Hepatocyte (in vitro differentiated cells): ENCODE results near the gene ZNF12. TPM values are rescaled to one million over a fixed set of nuclear protein-coding genes. Genes with fewer than 3 reads are reported as not detected.

ENCODE experiments used
- DNase-seq: peaks from one replicate; pipeline ENCODE4 v3.0.0-alpha.2; 2016; ENCODE audit warnings: low spot score
- H2AFZ ChIP-seq: fragments of 200-600 bp; sonication (generic); 2 replicates; pipeline ENCODE4 v1.6.0; 2016; ENCODE audit warnings: antibody characterized with exemption, mild to moderate bottlenecking
- H3K27ac ChIP-seq: fragments of 200-600 bp; sonication (generic); 2 replicates; pipeline ENCODE4 v1.5.1; 2016; ENCODE audit warnings: mild to moderate bottlenecking
- H3K27me3 ChIP-seq: fragments of 200-600 bp; sonication (generic); 2 replicates; pipeline ENCODE4 v1.6.1; 2016
- H3K36me3 ChIP-seq: fragments of 200-600 bp; sonication (generic); replicated peaks from 2 replicates; pipeline ENCODE4 v1.5.1; 2016; ENCODE audit warnings: low read depth; ENCODE audit not compliant: insufficient read depth
- H3K4me1 ChIP-seq: fragments of 200-600 bp; sonication (generic); 2 replicates; pipeline ENCODE4 v1.5.1; 2016; ENCODE audit warnings: mild to moderate bottlenecking, moderate library complexity; ENCODE audit not compliant: insufficient read depth
- H3K4me2 ChIP-seq: fragments of 200-600 bp; sonication (generic); 2 replicates; pipeline ENCODE4 v1.6.0; 2016
- H3K4me3 ChIP-seq: fragments of 200-600 bp; sonication (generic); 2 replicates; pipeline ENCODE4 v1.5.1; 2016; ENCODE audit warnings: mild to moderate bottlenecking
- H3K79me2 ChIP-seq: fragments of 200-600 bp; sonication (generic); 2 replicates; pipeline ENCODE4 v1.6.0; 2017; ENCODE audit warnings: mild to moderate bottlenecking
- H3K9me2 ChIP-seq: fragments of 200-600 bp; sonication (generic); replicated peaks from 2 replicates; pipeline ENCODE4 v1.6.0; 2017; ENCODE audit warnings: mild to moderate bottlenecking; ENCODE audit not compliant: insufficient read depth
- H3K9me3 ChIP-seq: fragments of 200-600 bp; sonication (generic); 2 replicates; pipeline ENCODE4 v1.5.1; 2016; ENCODE audit warnings: low read depth, mild to moderate bottlenecking
- H4K20me1 ChIP-seq: fragments of 200-600 bp; sonication (generic); 2 replicates; pipeline ENCODE4 v1.6.0; 2016; ENCODE audit warnings: mild to moderate bottlenecking; ENCODE audit not compliant: insufficient read depth, poor library complexity, severe bottlenecking
- EZH2 ChIP-seq: fragments of 200-600 bp; sonication (generic); IDR thresholded peaks from 2 replicates; pipeline ENCODE4 v1.6.1; 2016; ENCODE audit warnings: antibody characterized with exemption, mild to moderate bottlenecking, borderline replicate concordance
- EZH2phosphoT487 ChIP-seq: fragments of 200-600 bp; sonication (generic); IDR thresholded peaks from one replicate; pipeline ENCODE4 v1.6.1; 2018; ENCODE audit warnings: antibody characterized with exemption, mild to moderate bottlenecking, low read depth, moderate library complexity; ENCODE audit not compliant: unreplicated experiment, severe bottlenecking
- WGBS: methylation state at CpG from one replicate; pipeline ENCODE4 v1.1.6; 2016; ENCODE audit warnings: low lambda C conversion rate; ENCODE audit errors: missing lambda C conversion rate; 5-methylcytosine and 5-hydroxymethylcytosine counted together
- polyA plus RNA-seq: library from polyadenylated mRNA; unstranded; fragments of >200 nt; fragmentation: Nextera tagmentation; extraction: Ambion mirVana; gene quantifications from 2 replicates; pipeline ENCODE4 v1.2.1, GENCODE V29; 2016
- total RNA-seq: library from RNA; depleted of rRNA; stranded (reverse); fragments of >200 nt; gene quantifications from 2 replicates; pipeline ENCODE4 v1.2.3, GENCODE V29; 2014
- TF ChIP-seq, protein P1 (sequence below): fragments of 200-600 bp; sonication (generic); IDR thresholded peaks from 2 replicates; pipeline ENCODE4 v1.5.1; 2016; ENCODE audit warnings: antibody characterized with exemption, mild to moderate bottlenecking; ENCODE audit not compliant: poor library complexity

Gene ZNF12
- total and polyA plus RNA-seq, 2 experiments from 2014 or later = 14.7 to 22.2 TPM

DNA sequence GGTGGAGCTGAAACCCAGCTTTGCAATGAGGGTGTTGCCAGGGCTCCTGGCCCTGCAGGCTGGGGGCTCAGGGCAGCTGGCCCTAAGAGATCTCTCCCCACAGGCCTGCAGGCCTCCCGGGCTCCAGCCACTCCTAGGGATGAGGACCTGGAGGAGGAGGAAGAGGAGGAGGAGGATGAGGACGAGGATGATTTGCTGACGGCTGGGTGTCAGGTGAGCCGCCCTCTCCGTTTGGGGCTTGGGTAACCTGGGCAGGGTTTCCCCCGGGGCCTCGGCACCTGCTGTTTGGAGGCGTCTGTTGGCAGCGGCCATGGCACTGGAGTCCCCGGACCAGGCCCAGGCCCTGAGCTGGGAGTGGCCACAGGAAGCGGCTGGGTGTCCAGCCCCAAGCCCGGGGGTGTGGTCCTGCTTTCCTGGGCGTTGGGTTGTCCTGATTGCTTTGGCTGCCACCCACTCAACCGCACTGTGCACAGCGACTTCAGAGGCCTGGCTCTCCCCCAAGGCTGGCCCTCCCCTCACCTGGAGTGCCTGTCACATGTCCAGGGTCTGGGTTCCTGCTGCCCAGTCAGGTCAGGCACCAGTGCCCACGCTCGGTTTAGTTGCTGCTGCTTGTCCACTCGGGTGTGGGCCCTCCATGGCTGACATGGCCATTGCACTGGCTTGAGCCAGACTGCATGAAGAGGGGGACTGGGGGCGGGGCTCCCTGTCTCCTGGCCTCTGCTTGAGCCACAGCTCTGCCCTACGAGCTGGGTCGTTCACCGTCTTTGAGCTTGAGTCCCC is 63.7 kb downstream of the ZNF12 start:
- Histone ChIP-seq H3K79me2 (peaks cover 28% of the 10 kb centered on the region), H3K9me3 (no peaks in the 10 kb centered on the region), H3K9me2 (no peaks in the 10 kb centered on the region), H3K36me3 (no peaks in the 10 kb centered on the region), H3K27me3 (no peaks in the 10 kb centered on the region), H3K4me2 (no peak overlapping the region), H2AFZ (no peak overlapping the region), H4K20me1 (peaks cover 6% of the 10 kb centered on the region), H3K4me1 (peaks cover 5% of the 10 kb centered on the region), H3K27ac (no peak overlapping the region), H3K4me3 (no peak overlapping the region)
- DNase-seq = no peak
- 96% methylated on average over 20 of the region's 22 CpGs for WGBS
- TF ChIP-seq EZH2 (no peak), EZH2phosphoT487 (no peak)

DNA sequence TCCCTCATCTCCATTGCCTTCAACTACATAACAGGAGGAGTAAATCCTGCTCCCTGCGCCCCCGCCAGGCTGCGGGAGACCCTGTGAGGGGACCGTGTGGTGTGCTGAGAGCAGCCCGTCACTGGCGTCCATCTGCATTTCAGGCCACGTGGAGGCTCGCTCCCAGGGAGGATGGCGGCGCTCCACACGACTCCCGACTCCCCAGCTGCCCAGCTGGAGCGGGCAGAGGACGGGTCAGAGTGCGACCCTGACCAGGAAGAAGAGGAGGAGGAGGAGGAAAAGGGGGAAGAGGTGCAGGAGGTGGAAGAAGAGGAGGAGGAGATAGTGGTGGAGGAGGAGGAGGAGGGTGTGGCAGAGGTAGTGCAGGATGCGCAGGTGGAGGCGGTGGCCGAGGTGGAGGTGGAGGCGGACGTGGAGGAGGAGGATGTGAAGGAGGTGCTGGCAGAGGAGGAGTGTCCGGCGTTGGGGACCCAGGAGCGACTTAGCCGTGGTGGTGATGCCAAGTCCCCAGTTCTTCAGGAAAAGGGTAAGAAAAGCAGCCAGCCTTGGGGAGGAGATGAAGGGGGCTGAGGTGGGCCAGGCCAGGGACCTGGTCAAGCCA is 64.4 kb downstream of the ZNF12 start:
- Histone ChIP-seq H3K79me2 (peaks cover 34% of the 10 kb centered on the region), H3K36me3 (no peaks in the 10 kb centered on the region), H3K4me2 (no peak overlapping the region), H3K4me1 (peaks cover 7% of the 10 kb centered on the region), H3K27me3 (no peaks in the 10 kb centered on the region), H3K4me3 (no peak overlapping the region), H3K9me2 (no peaks in the 10 kb centered on the region), H3K9me3 (no peaks in the 10 kb centered on the region), H2AFZ (no peak overlapping the region), H4K20me1 (peaks cover 6% of the 10 kb centered on the region), H3K27ac (no peak overlapping the region)
- TF ChIP-seq EZH2 (no peak), EZH2phosphoT487 (no peak)
- TF ChIP-seq, protein P1, sequence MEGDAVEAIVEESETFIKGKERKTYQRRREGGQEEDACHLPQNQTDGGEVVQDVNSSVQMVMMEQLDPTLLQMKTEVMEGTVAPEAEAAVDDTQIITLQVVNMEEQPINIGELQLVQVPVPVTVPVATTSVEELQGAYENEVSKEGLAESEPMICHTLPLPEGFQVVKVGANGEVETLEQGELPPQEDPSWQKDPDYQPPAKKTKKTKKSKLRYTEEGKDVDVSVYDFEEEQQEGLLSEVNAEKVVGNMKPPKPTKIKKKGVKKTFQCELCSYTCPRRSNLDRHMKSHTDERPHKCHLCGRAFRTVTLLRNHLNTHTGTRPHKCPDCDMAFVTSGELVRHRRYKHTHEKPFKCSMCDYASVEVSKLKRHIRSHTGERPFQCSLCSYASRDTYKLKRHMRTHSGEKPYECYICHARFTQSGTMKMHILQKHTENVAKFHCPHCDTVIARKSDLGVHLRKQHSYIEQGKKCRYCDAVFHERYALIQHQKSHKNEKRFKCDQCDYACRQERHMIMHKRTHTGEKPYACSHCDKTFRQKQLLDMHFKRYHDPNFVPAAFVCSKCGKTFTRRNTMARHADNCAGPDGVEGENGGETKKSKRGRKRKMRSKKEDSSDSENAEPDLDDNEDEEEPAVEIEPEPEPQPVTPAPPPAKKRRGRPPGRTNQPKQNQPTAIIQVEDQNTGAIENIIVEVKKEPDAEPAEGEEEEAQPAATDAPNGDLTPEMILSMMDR = no peak
- 96% methylated on average over 23 of the region's 24 CpGs for WGBS
- DNase-seq = no peak

DNA sequence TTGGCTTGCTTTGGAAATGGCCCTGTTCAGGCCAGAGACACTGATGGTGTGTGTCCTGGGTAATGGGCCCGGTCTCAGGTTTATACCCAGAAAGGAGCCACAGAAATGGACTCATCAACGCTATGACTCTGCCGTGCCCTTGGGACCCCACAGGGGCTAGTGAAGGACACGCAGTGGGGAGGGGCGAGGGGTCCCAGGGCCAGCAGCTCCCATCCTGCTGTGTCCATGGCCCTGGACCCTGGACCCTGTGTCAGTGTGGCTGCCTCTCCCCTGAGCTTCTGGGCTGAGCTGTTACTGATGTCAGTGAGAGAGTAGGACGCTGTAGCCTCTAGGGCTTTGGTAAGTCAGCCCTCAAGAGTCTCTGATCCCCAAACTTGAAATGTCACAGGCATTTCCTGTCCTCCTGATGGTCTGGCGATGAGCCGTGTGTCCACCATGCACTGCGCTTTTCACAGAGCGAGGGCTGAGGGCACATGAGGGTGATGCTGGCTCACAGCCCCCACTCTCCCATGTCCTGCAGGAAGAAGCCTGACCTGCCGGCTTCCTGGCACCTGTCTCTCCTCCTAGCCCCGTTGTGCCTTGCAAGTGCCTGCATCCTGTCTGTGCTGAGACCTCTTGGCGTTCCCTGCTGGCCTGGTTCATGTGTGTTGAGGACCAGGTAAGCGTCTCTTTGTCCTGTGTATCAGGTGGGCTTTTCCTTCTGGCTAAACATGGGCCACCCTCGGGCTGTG is 65.3 kb downstream of the ZNF12 start:
- H4K20me1 ChIP-seq = peaks cover 6% of the 10 kb centered on the region
- H3K9me2 ChIP-seq = no peaks in the 10 kb centered on the region
- peaks cover 38% of the 10 kb centered on the region for H3K79me2 ChIP-seq
- no peak overlapping the region for H2AFZ ChIP-seq
- no peak for TF ChIP-seq EZH2phosphoT487
- TF ChIP-seq, protein P1 = no peak
- TF ChIP-seq EZH2 = no peak
- no peak for DNase-seq
- no peaks in the 10 kb centered on the region for H3K27me3 ChIP-seq
- no peaks in the 10 kb centered on the region for H3K9me3 ChIP-seq
- peaks cover 7% of the 10 kb centered on the region for H3K4me1 ChIP-seq
- H3K27ac ChIP-seq = no peak overlapping the region
- no peak overlapping the region for H3K4me3 ChIP-seq
- WGBS = 95% methylated on average over 15 of the region's 15 CpGs
- H3K4me2 ChIP-seq = no peak overlapping the region
- no peaks in the 10 kb centered on the region for H3K36me3 ChIP-seq
